ENCODE data around the gene PSMD13.

PSMD13 gene

GRCh38 chr11:197741-198235, 39.0 kb upstream of the PSMD13 start:
- ChIA-PET CTCF (no interaction called here), POLR2A (interaction anchor here (1.1 kb wide), 1 partner anchor 9 kb away, joined by 3 read pairs; the partner anchor contains the start of genes BET1L and RIC8A)
- no peak for TF ChIP-seq FOXA1 (IDR thresholded peaks at IDR 0.05)
- no peak for TF ChIP-seq PKNOX1 (IDR thresholded peaks at IDR 0.05)
- TF ChIP-seq L3MBTL2 (conservative IDR thresholded peaks at IDR 0.05) = no peak
- TF ChIP-seq LEF1 (IDR thresholded peaks at IDR 0.05; ENCODE audit: borderline replicate concordance) = no peak
- no peak for TF ChIP-seq ARNT (IDR thresholded peaks at IDR 0.05)
- no peak for TF ChIP-seq FOXK2 (IDR thresholded peaks at IDR 0.05)
- no peak for TF ChIP-seq ELF4 (IDR thresholded peaks at IDR 0.05)
- TF ChIP-seq NFRKB (IDR thresholded peaks at IDR 0.05) = no peak
- TF ChIP-seq TARDBP (IDR thresholded peaks at IDR 0.05) = no peak
- no peak for TF ChIP-seq HDGF (IDR thresholded peaks at IDR 0.05; ENCODE audit: borderline replicate concordance)
- no peak for TF ChIP-seq CTBP1 (IDR thresholded peaks at IDR 0.05; ENCODE audit: borderline replicate concordance)
- TF ChIP-seq SUZ12 (IDR thresholded peaks at IDR 0.05) = no peak
- TF ChIP-seq SP1 (IDR thresholded peaks at IDR 0.05) = no peak
- no peak for TF ChIP-seq FOXM1 (IDR thresholded peaks at IDR 0.05; ENCODE audit: borderline replicate concordance)
- no peak for TF ChIP-seq ZNF384 (IDR thresholded peaks at IDR 0.05)
- no peak for TF ChIP-seq BHLHE40 (IDR thresholded peaks at IDR 0.05; ENCODE audit: borderline replicate concordance)
- DNase-seq (ENCODE audit: extremely low spot score) = no peak

- ChIA-PET CTCF (interaction anchor here (1.0 kb wide), 1 partner anchor 9 kb away, joined by 3 read pairs; the partner anchor contains the start of gene RIC8A), POLR2A (no interaction called here)
- no peak for TF ChIP-seq ARNT (IDR thresholded peaks at IDR 0.05)
- TF ChIP-seq FOXA1 (IDR thresholded peaks at IDR 0.05) = no peak
- TF ChIP-seq PKNOX1 (IDR thresholded peaks at IDR 0.05) = no peak
- no peak for TF ChIP-seq NFRKB (IDR thresholded peaks at IDR 0.05)
- no peak for TF ChIP-seq TARDBP (IDR thresholded peaks at IDR 0.05)
- no peak for TF ChIP-seq FOXK2 (IDR thresholded peaks at IDR 0.05)
- TF ChIP-seq BHLHE40 (IDR thresholded peaks at IDR 0.05; ENCODE audit: borderline replicate concordance) = no peak
- no peak for TF ChIP-seq CTBP1 (IDR thresholded peaks at IDR 0.05; ENCODE audit: borderline replicate concordance)
- TF ChIP-seq HDGF (IDR thresholded peaks at IDR 0.05; ENCODE audit: borderline replicate concordance) = no peak
- TF ChIP-seq ELF4 (IDR thresholded peaks at IDR 0.05) = no peak
- TF ChIP-seq SUZ12 (IDR thresholded peaks at IDR 0.05) = no peak
- DNase-seq (ENCODE audit: extremely low spot score) = no peak
Observed at GRCh38 chr11:198236-198806, 38.5 kb upstream of the PSMD13 start.

GRCh38 chr11:199004-199581, 37.7 kb upstream of the PSMD13 start:
- DNase-seq (ENCODE audit: extremely low spot score) = no peak
- ChIA-PET POLR2A (no interaction called here), CTCF (interaction anchor here (1.0 to 1.1 kb wide), 2 partner anchors 9 to 46 kb away, joined by 3 read pairs; partner anchors contain the start of gene RIC8A)
- TF ChIP-seq LEF1 (IDR thresholded peaks at IDR 0.05; ENCODE audit: borderline replicate concordance) (no peak), BHLHE40 (IDR thresholded peaks at IDR 0.05; ENCODE audit: borderline replicate concordance) (no peak), HDGF (IDR thresholded peaks at IDR 0.05; ENCODE audit: borderline replicate concordance) (no peak), ARNT (IDR thresholded peaks at IDR 0.05) (no peak), SUZ12 (IDR thresholded peaks at IDR 0.05) (no peak), ZNF384 (IDR thresholded peaks at IDR 0.05) (no peak), FOXK2 (IDR thresholded peaks at IDR 0.05) (no peak), NFRKB (IDR thresholded peaks at IDR 0.05) (no peak), PKNOX1 (IDR thresholded peaks at IDR 0.05) (no peak), SP1 (IDR thresholded peaks at IDR 0.05) (no peak), TARDBP (IDR thresholded peaks at IDR 0.05) (no peak), FOXA1 (IDR thresholded peaks at IDR 0.05) (no peak)

GRCh38 chr11:199782-200181, 37.0 kb upstream of the PSMD13 start:
- TF ChIP-seq HDGF (IDR thresholded peaks at IDR 0.05; ENCODE audit: borderline replicate concordance) (no peak), SP1 (IDR thresholded peaks at IDR 0.05) (no peak), FOXM1 (IDR thresholded peaks at IDR 0.05; ENCODE audit: borderline replicate concordance) (no peak), ZNF384 (IDR thresholded peaks at IDR 0.05) (no peak), PKNOX1 (IDR thresholded peaks at IDR 0.05) (no peak), LEF1 (IDR thresholded peaks at IDR 0.05; ENCODE audit: borderline replicate concordance) (no peak), FOXK2 (IDR thresholded peaks at IDR 0.05) (no peak), FOXA1 (IDR thresholded peaks at IDR 0.05) (no peak), BHLHE40 (IDR thresholded peaks at IDR 0.05; ENCODE audit: borderline replicate concordance) (no peak), CTBP1 (IDR thresholded peaks at IDR 0.05; ENCODE audit: borderline replicate concordance) (no peak), NFRKB (IDR thresholded peaks at IDR 0.05) (no peak), ARNT (IDR thresholded peaks at IDR 0.05) (no peak)
- no peak for DNase-seq (ENCODE audit: extremely low spot score)
- ChIA-PET POLR2A (no interaction called here), CTCF (interaction anchor here (1.1 kb wide), 1 partner anchor 45 kb away, joined by 3 read pairs; no protein-coding TSS in a partner anchor)

Measured in HEK293T (cell line).